Stimulated activated CD8-positive, alpha-beta memory T cell treated with anti-CD3 and anti-CD28 coated beads, Interleukin-4, amount 100 ng/mL, for 48 hours (primary cell): ENCODE results near the gene ZKSCAN8.

Experiments used
- DNase-seq: peaks from one replicate; pipeline ENCODE4 v3.0.0-alpha.2; 2020

The ZKSCAN8 gene

DNA sequence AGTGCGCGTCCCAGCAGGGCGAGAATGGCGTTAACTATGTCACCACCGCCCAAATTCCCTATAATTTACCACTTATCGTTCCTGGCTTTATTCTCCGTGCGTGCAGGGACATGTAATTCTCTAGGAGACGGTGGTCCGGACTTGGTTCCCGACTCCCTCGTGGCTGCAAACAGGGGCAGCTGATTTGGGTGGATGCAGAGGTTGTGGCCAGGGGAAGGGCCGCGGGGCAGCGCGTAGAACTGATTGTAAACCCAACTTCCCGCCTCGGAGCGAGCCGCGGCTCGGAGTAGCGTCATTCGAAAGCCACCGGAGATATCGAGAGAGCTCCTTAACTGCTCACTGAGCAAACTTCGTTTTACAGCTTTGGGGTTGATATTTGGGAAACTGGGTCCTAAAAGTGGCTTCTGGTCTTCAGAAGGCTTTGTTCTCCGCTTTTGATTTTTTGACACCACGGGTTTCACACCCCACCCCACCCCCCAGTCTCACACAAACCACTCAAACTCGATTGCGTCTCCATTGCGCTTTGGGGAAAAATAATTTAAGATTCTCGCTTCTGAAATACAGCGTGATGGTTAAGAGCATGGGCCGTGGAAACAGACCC, 65.9 kb downstream of the ZKSCAN8 start:
- DNase-seq: peak; percentile 59

DNA sequence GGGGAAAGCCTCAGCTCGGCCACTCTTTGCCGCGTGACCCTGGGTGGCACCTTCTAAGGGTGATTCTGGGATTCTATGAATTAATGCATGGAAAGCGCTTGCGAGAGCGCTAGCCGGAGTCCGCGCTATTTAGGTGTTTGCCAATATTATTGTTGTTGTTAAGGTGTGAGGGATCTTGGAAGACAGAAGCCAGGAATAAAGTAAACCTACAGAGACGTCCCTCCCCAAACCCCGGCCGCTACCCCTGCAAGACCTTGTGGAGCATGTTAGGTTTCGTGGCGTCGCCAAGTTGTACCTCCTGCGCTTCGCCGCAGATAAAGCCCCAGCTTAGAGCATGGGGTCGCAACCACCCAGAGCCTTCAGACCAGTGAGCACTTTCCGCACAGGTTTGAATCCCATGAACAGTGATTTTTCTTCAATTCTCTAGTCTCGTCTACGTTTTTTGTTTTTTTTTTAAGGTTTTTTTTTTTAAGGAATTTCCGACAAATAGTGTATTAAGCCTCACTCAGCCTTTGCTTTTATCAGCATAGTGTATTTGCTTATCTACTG, 66.5 kb downstream of the ZKSCAN8 start:
- DNase-seq: no peak
